Measurements from ENCODE around the gene SERPIND1.

Gene SERPIND1

GRCh38 chr22:20793748-20794649 is 20.1 kb downstream of the SERPIND1 start:
- DNase-seq: no peak

- DNase-seq: no peak
These were observed 20.9 kb downstream of the SERPIND1 start for GRCh38 chr22:20794650-20795413.

DNA sequence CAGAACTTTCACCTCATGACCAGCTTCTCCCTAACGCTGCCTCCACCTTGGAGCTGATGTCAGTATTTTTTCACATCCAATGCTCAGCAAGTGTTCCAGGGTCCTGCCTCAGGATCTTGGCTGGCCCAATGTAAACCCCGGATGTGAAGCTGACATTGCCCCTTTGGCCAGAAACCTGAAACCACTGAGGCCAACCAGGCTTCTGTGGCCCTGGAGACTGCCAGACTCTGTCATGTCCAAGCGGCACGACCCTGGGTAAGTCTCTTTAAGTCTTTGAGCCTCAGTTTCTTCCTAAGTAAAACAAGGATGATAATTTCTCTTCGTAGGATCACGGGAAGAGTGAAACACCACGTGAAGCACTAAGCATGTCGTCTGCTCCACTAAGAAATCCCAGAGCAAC is 22.8 kb downstream of the SERPIND1 start:
- DNase-seq: no peak

DNA sequence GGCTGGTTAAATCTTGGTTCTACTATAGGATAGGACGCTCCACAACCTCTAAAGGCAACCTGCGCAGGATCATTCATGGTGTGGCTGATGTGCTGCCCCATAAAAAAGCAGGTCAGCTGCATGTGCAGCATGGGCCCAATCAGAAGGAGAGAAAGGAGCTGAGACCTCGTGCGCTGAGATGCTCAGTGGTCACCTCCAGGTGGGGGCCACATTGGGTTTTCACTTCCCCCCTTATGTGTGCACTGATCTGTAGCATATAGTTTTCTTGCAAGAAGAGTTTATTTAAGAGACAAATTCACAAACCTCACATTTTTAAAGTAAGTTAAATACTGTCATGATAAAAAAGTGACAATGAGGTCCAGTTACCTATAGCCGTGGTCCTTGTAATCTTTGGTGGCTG is 24.3 kb downstream of the SERPIND1 start:
- DNase-seq: no peak

GRCh38 chr22:20798974-20799373 is 25.1 kb downstream of the SERPIND1 start:
- no peak for DNase-seq

DNA sequence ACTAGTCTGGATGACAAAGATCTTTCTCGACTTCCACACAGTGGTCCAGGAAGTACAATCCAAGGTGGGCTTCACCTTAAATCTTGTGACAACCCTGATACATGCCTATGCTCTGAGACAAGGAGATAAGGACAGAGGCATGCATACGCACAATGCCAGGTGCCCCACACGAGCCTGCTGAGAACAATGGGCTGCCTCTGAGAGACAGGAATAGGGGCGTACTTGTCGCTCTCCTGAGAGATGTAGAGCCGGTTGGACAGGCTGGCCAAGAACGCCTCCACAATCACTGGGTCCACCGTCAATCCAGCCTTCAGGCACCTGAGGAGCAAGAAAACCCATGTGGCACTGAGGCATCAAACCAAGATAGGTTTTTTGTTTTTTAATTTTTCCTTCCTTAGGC is 25.5 kb downstream of the SERPIND1 start:
- no peak for DNase-seq

GRCh38 chr22:20802452-20802851 is 28.5 kb downstream of the SERPIND1 start:
- no peak for DNase-seq

DNA sequence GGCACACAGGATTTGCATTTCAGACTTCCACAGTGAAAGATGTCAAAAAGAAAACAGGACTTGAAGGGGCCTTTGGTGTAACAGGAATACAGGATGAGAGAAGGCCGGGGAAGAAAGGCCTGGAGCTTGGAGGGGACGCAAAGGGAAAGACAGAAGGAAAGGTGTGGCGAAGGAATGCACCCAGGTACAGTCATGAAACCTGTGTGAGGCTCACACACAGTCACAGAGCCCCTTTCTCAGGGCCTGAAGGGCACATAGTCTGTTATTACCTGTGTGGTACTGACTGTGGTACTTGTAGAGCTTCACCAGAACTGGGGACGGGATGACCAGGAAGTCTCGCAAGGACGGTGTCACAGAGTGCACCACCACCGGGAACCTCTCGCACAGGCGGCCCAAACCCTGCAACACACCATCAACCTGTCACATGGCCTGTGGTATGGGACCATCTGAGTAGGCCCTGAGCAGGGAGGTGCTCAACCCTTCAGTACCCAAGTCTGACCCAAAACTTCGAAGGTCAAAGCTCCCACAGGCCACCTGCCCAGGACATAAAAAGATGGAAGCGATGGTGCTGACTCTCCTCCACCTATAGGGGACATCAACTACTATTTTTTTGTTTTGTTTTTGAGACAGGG is 29.1 kb downstream of the SERPIND1 start:
- DNase-seq: no peak

DNA sequence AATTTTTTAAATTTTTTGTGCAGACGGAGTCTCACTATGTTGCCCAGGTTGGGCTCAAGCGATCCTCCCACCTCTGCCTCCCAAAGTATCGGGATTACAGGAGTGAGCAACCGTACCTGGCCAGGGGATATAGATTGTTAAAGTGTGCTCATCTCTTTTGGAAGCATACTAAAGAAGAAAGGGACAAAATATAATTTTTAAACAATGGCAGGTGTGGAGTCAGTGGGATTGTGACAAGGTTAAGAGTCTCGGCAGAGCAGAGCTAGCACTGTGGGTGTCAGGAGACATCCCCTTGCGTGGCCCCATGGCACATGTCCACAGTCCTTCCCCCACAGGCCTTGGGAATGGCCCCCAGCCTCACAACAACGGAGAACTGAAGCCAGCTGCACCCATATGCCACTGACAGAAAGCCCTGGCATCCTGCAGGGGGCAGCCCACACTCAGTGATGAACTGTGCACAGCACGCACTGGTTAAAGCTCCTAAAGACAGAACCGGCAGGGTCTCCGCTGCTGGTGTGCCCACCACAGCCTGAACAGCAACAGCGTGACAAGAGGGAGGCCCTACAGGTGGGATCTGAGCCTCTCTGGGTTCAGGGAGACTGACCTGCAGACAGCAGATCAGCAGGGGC is 29.9 kb downstream of the SERPIND1 start:
- DNase-seq: no peak

GRCh38 chr22:20804650-20805049 is 30.7 kb downstream of the SERPIND1 start:
- no peak for DNase-seq

DNA sequence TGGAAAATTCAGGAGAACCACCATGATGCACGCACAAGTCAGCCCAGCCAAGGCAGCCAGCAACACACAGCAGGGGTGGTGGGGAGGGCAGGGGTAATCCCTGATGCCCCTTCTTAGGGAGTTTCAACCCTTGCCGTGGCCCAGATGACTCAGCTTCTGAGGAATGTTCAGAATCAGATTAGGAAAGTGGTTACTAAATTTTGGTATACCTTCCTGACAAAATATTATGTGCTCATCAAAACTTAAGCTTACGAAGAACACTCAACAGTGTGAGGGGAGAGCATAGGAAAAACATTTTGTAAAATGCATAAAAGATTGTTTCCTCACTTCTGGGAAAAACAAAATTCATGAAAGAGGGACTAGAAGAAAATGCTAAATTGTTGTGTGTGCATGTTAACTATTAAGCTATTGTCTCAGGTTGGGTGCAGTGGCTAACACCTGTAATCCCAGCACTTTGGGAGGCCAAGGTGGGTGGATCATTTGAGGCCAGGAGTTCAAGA is 32.1 kb downstream of the SERPIND1 start:
- no peak for DNase-seq

- no peak for DNase-seq
These were observed 33.4 kb downstream of the SERPIND1 start for GRCh38 chr22:20807315-20807752.

- DNase-seq: no peak
These were observed 34.9 kb downstream of the SERPIND1 start for GRCh38 chr22:20808844-20809243.

DNA sequence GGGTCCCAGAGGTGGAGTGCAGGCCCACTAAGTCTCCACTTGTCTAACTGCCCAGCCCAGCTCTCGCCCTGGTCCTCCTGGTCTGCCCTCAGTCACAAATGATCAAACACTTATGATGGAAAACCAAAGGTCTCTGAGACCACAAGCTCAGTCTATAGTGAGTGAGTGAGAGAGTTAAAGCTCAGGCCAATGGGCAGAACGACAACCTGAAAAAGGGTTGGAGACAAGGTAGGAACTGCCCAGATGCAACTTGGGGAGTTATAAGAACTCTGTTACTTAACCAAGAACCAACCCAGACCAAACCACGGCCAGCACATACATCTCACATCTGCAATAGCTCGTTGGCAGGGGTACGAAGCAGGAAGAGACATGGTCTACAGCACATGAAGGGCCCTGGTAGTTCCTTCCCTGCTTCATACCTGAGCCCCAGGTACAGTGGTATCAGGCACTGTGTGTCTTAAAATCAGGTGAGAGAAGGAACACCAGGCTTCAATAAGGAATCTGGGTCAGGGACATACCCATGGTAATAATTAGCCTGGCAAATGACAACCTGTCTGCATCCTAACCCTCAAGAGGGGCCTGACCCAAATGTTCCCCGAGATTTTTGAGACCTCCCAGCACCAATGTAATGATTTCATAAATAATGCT is 35.7 kb downstream of the SERPIND1 start:
- no peak for DNase-seq

DNA sequence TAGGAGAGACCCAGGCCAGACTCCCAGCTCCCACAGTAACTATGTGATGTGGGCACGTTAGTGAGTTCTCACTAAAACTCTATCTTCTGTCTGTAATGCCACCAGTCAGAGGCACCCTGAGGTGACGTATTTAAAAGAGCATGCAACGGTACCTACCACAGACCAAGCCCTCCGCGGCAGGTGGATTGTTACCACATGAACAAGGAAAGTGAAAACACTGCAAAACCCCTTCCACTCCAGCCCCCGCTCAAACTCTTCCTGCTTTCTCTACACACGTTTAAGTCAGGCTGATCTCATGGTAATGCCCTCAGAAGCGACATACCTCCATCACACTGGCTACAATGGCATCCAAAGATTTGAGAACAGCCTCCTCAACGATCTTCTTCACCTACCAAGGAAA is 36.7 kb downstream of the SERPIND1 start:
- no peak for DNase-seq

DNA sequence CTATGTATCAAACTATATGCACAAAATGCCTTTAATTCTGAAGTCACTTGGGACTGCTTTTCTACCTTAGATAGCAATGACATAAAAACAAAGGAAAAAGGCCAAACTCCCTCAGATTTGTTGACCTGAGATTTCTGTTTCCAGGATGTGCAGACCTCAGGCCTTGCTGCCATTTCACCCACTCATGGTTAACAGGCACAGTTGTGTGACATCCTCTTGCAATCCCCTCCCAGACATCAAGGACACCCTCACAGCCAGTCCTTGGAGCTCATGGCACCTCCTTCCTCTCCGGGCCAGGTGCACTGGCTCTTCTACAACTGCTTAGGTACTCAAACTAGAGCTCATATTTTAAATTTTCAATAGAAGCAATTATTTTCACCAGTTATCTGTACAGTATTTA is 37.3 kb downstream of the SERPIND1 start:
- no peak for DNase-seq

DNA sequence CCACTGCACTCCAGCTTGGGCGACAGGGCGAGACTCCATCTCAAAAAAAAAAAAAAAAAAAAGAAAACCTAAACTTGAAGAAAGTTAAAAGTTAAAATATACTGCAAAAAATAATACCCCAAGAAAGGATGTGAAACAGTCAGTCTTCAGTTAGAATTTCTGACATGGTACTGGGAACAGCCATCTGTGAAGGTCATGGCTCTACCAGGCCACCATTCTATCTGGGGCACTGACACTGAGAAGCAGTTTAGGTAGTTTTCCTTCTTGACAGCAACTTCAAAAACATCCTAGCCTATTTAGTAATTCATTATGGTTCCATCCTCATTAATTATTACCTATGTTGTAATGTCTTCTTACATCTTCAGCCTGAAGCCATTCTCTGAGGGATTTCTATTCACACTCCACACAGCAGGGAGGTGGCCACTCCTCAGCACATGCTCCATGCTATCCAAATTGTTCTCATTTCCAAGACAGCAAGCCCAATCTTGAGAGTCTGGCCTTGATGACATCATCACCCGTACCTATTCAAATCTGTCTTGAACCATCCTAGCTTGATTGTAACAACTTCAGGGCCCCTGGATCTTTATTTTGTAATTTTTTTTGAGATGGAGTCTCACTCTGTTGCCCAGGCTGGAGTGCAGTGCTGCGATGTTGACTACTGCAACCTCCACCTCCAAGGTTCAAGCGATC is 38.2 kb downstream of the SERPIND1 start:
- DNase-seq: no peak

GRCh38 chr22:20813056-20813455 is 39.1 kb downstream of the SERPIND1 start:
- DNase-seq: no peak

GRCh38 chr22:20814221-20814808 is 40.4 kb downstream of the SERPIND1 start:
- no peak for DNase-seq

- DNase-seq: no peak
These were observed 41.7 kb downstream of the SERPIND1 start for GRCh38 chr22:20815477-20816050.

DNA sequence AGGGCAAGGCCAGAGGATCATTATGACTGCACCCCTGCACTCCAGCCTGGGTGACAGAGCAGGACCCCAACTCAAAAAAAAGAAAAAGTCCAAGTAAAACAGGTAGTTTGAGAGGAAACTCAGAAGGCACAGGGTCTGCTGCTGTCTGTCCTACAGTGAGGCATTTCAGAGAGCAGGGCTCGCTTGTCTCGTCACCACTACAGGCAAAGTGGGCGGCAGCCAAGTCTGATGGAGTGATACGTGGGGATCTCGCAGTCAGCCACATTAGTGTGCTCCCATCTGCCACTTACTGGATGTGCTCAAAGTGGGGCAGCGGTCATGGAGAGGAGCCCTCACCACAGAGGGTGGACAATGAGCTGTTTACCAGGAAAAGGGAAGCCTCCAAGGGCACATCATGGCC is 42.6 kb downstream of the SERPIND1 start:
- DNase-seq: no peak

All from bone marrow (tissue), 2 donors.